AG04450 (cell line): Measurements from ENCODE around the gene DNALI1. TPM values are rescaled to one million over a fixed set of nuclear protein-coding genes. Genes with fewer than 3 reads are reported as not detected.

ENCODE experiments used
- CTCF ChIA-PET: fragments of 300-600, 350-600 bp; formaldehyde crosslinking; extraction: SDS; loops from one replicate; lab custom pipeline; 2022; ENCODE audit warnings: antibody characterized with exemption, inconsistent platforms; lab: Charles Lee
- POLR2A ChIA-PET: fragments of 350-600 bp; formaldehyde crosslinking; extraction: SDS; loops from one replicate; lab custom pipeline; 2021; ENCODE audit warnings: antibody characterized with exemption, inconsistent platforms; lab: Yijun Ruan, JAX
- DNase-seq: peaks from one replicate; pipeline ENCODE4 v3.0.0-alpha.2; 2011; ENCODE audit warnings: low read depth, low spot score
- H3K27ac ChIP-seq: one replicate; pipeline ENCODE4 v1.5.1; 2012; ENCODE audit warnings: low read depth, low read length, control low read depth
- H3K27me3 ChIP-seq: one replicate; pipeline ENCODE4 v1.6.0; 2012; ENCODE audit warnings: low read length; ENCODE audit not compliant: control insufficient read depth, insufficient read depth
- H3K4me3 ChIP-seq: 2 replicates; pipeline ENCODE4 v1.5.1; 2011; ENCODE audit warnings: mild to moderate bottlenecking, low read depth, low read length, control low read depth
- H3K9me3 ChIP-seq: 2 replicates; pipeline ENCODE4 v1.5.1; 2012; ENCODE audit warnings: low read length; ENCODE audit not compliant: control insufficient read depth, insufficient read depth
- CTCF ChIP-seq: IDR thresholded peaks from 2 replicates; pipeline ENCODE4 v1.5.1; 2011; ENCODE audit warnings: low read depth, low read length, control low read depth, inconsistent platforms
- polyA plus RNA-seq: library from polyadenylated mRNA; depleted of rRNA; stranded (reverse); fragments of >200 nt; gene quantifications from 2 replicates; pipeline ENCODE4 v1.2.3, GENCODE V29; 2011

DNALI1 gene
- polyA plus RNA-seq, 1 experiment = 14.2 TPM

- peak overlapping the region; percentile 11 for H3K27ac ChIP-seq
- H3K4me3 ChIP-seq = no peak overlapping the region
- POLR2A ChIA-PET = no interaction called here
- CTCF ChIA-PET = no interaction called here
- H3K27me3 ChIP-seq = no peaks in the 10 kb centered on the region
- peak; percentile 48 for TF ChIP-seq CTCF
- H3K9me3 ChIP-seq = peaks cover 4% of the 10 kb centered on the region
- no peak for DNase-seq
These were observed 4.7 kb downstream of the DNALI1 start for GRCh38 chr1:37561133-37562132.

- no peak for DNase-seq
- no peak overlapping the region for H3K4me3 ChIP-seq
- ChIA-PET POLR2A (no interaction called here), CTCF (interaction anchor here (1.1 to 2.1 kb wide), 2 partner anchors 14 to 119 kb away, joined by 4 to 8 read pairs; no protein-coding TSS in a partner anchor)
- peaks cover 4% of the 10 kb centered on the region for H3K9me3 ChIP-seq
- H3K27ac ChIP-seq = no peak overlapping the region
- no peaks in the 10 kb centered on the region for H3K27me3 ChIP-seq
- TF ChIP-seq CTCF = no peak
These were observed 6.2 kb downstream of the DNALI1 start for GRCh38 chr1:37562984-37563383.

- CTCF ChIA-PET = interaction anchor here (0.5 to 1.0 kb wide), 2 partner anchors 77 to 398 kb away, joined by 3 read pairs; no protein-coding TSS in a partner anchor
- no peaks in the 10 kb centered on the region for H3K27me3 ChIP-seq
- DNase-seq = no peak
- H3K9me3 ChIP-seq = peaks cover 4% of the 10 kb centered on the region
- H3K4me3 ChIP-seq = no peak overlapping the region
- H3K27ac ChIP-seq = no peak overlapping the region
- no peak for TF ChIP-seq CTCF
- POLR2A ChIA-PET = interaction anchor here (0.7 kb wide), 1 partner anchor 465 kb away, joined by 5 read pairs; no protein-coding TSS in a partner anchor
These were observed 8.2 kb downstream of the DNALI1 start for GRCh38 chr1:37564892-37565291.

GRCh38 chr1:37567023-37567422, 10.3 kb downstream of the DNALI1 start:
- Histone ChIP-seq H3K27me3 (no peaks in the 10 kb centered on the region), H3K4me3 (no peak overlapping the region), H3K27ac (no peak overlapping the region), H3K9me3 (no peaks in the 10 kb centered on the region)
- TF ChIP-seq CTCF = no peak
- DNase-seq = no peak
- ChIA-PET POLR2A (no interaction called here), CTCF (interaction anchor here (0.8 to 1.6 kb wide), 2 partner anchors 36 to 53 kb away, joined by 5 to 7 read pairs; partner anchors contain the start of gene MEAF6)
